DMS114 treated with DMSO at 0.1 percent for 48 hours (cell line): Measurements from ENCODE around the gene DGLUCY.
"Not testable (repeated sequence)": the region's sequence is repeated elsewhere in the genome, so short reads cannot be mapped to it uniquely, and the experiment has no call there.

Experiments
- DNase-seq: peaks from one replicate; lab custom pipeline; 2025; ENCODE audit not compliant: unreplicated experiment; lab: John Stamatoyannopoulos, UW

DGLUCY gene

DNA sequence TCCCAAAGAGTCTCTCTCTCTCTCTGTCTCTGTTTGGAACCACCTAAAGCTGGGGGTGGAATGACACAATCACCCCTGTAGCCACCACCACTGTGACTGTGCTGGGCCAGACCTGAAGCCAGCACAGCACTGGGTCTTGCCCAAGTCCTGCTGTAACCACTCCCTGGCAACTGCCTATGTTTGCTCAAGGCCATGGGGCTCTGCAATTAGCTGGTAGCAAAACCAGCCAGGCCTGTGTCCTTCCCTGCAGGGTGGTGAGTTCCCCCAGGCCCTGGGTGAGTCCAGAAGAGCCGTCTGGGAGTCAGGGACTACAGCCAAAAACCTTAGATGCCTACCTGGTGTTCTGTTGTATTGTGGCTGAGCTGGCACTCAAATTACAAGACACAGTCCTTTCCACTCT is 50.8 kb downstream of the DGLUCY start:
- DNase-seq: no peak

DNA sequence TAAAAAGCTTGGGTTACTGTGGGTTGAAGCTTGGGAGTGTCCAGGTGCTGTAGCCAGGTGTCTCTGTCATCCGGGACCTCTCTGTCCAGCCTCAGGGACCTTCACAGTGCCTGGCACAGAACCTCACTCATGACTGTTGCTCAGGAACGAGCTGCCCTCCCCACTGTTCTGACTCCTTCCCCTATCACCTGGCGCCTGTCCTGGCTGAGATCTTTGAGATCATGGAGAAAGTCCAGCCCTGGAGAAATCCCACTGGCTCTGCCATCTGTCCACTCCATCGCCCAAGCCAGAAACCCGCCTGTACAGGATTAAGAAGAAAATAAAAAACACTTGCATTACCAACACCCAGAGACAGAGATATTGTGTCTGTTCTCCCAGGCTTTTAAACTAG is 53.5 kb downstream of the DGLUCY start:
- no peak for DNase-seq

DNA sequence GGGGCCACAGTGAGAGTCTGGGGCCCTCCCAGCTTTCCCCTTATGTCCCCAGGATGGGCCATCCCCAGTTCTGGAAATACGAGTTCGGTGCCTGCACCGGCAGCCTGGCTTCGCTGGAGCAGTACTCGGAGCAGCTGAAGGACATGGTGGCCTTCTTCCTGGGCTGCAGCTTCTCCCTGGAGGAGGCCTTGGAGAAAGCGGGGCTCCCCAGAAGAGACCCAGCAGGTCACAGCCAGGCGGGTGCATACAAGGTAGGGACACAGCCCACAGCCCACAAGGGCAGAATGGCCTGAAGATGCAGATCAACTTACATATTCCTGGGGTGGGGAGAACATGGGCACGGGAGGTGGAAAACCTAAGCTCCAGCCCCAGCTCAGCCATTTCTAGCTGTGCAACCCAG is 56.1 kb downstream of the DGLUCY start:
- no peak for DNase-seq

DNA sequence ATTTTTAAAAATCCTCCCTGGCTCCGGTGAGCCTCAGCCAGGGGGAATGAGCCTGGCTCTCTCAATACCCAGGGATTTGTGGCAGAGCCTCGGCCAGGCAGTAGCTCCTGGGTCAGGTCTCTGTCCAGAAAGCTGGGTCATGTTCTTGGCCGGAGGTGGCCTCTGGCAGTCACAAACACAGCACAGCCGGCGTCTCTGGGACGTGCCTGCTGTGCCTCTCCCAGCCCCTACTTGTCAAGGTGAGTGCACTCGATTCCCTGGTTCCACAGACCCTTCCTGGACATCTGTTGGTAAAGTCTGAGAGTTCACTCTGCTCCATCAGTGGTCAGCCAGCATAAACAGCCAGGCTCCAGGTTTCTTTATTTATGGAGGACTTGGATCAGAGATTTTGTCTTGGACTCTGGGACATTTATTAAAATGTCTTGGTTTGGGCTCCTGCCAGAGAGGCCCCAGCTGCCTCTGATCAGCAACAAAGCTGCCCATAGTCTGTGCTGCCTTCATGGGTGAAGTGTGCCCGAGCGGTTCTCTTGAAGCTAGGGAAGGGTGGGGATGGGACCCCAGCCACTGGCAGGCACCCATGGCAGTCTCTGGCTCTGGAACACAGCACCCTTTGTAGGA is 56.7 kb downstream of the DGLUCY start:
- DNase-seq: no peak

DNA sequence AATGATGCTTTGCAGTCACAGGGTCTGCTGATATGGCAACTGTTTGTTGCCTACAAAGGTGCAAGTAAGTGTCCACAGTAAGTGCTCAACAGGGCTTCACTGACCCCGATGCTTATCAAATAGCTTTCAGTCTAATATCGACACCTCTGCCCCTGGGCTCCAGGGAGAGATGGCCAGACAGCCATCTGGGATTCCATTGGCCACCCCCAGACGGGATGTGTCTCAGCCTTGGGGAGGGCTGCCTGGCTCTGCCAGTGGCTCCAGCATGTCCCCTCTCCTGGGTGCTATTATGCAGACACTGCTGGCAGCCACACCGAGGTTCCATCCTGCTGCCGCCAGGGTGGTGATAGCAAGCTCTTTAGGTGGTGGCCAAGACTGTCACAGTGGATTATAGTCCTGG is 57.4 kb downstream of the DGLUCY start:
- DNase-seq: no peak

DNA sequence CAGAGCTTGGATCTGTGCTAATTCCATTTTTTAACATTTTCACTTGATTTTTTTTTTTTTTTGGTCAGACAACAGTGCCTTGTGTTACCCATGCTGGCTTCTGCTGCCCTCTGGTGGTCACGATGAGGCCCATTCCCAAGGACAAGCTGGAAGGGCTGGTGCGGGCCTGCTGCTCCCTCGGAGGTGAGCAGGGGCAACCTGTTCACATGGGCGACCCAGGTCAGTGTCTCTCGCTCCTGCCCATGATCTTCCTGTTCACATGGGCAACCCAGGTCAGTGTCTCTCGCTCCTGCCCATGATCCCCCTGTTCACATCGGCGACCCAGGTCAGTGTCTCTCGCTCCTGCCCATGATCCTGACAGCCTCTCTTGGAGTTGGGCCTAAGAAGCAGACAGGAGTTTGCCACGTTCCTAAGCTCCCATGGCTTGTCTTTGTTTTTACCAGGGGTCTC is 59.4 kb downstream of the DGLUCY start:
- peak; percentile 46 for DNase-seq

DNA sequence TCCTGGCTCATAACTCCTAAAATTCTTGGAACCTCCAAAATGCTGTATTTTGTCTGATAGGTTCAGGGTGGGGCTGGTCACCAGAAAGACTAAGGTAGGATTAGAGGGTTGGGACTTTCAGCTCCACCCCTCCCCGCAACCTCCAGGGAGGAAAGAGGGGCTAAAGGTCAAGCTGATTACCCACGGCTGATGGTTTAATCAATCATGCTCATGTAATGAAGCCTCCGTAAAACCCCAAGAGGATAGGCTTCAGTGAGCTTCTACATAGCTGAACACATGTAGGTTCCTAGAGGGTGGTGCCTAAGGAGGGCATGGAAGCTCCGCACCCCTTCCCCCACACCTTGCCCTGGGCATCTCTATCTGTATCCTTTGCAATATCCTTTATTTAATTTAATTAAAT is 60.0 kb downstream of the DGLUCY start:
- DNase-seq: no peak

DNA sequence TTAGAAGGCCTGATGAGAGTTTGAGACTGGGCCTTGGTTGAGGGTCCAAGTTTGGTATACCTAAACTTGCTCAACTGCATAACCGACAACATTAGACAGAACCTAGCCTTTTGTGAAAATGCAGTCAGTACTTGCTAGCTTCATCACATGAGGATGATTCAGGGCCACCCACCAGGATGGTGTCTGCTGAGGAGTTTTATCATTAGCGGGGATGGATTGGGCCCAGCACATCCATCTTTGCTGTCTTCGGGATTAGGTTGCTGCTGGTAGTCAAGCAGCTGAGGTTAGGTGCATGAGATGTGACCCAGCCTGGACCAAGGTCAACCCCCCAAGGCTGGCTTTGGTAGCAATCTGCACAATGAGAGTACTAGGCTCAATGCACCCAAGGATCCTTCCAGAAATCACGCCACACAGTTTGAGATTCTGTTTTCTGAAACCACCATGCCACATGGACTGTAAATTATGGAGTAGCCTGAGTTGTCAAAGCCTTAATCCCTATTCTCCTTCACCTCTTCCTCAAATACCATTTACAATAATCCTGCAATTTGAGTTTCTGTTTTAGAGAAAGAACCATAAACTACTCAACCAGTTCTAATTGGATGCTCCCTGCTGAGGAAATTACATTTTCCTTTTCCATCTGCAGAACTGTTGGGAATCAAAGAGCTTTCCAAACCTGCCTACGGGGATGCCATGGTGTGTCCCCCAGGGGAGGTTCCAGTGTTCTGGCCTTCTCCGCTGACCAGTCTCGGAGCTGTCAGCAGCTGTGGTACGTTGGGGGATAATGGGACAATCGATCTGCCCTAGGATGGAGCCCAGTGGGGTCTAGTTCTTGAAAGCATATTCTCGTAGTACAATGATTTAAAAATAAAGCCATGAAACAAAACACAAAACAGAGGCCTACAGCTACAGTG is 61.7 kb downstream of the DGLUCY start:
- DNase-seq: no peak

DNA sequence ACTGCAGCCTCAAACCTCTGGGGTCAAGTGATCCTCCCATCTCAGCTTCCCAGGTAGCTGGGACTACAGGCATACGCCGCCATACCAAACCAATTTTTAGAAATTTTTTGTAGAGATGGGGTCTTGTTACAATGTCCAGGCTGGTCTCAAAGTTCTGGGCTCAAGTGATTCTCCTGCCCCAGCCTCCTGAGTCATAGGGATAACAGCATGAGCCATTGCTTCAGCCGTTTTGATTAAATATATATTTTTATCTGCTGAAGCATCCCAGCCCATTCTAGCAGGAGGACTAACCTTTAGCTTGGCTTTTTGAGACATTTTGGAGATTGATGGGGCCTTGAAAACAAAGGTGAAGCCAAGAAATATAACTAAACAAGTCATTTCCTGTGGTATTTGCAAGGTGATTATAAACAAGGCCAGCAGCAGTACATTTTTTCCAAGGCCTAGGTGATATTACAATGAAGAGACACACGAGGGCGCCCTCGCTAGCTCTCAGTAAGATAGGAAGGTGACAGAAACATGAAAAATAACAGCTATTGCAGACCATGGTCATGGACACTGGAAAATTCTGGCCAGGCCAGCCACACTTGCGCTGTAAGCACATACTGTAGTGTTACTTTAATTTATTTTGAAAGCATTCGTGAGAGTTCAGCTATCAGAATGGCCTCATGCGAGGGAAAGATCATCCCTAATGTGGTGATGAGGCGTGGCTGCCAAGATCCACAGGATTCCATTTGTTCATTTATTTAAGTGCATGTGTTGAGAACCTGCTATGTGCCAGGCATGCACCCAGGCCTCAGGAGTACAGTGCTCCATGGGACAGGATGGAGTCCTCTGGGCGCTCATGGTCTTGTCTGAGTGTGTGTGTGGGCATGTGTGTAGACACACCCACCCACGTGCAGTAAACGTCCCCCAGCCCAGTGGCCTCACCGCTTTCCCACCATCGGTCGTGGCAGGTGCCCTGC is 63.5 kb downstream of the DGLUCY start:
- peak; percentile 53 for DNase-seq

DNA sequence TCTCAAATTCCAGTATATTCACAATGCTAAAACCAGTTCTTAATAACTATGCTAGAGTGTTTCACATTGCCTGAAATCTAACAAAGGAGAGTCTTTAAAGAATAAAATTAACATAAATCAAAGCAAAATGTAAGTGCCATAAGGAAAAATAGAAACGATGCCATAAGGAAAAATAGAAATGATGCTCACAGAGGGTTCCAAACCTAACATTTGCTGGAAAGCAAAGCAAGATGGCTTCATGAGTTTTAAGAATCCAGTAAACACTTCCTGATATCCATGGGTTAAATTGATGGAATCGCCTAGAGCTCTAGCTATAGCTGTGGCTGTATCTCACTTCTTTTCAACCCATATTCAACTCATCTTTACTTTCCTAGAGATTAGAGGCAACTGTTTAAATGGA is 66.7 kb downstream of the DGLUCY start:
- no peak for DNase-seq

DNA sequence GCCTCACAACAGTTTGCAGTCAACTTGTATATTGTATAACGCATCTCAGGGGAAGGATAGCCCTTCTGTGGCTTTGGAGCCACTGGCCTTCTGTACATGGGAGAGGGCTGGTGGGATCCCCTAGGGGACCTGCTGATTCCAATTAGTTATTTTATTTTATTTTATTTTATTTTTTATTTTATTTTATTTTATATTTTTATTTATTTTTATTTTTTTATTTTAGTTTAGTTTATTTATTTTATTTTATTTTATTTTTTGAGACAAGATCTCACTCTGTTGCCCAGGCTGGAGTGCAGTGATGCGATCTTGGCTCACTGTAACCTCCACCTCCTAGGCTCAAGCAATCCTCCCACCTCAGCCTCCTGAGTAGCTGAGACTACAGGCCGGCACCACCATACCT is 68.9 kb downstream of the DGLUCY start:
- DNase-seq: not testable (repeated sequence)

DNA sequence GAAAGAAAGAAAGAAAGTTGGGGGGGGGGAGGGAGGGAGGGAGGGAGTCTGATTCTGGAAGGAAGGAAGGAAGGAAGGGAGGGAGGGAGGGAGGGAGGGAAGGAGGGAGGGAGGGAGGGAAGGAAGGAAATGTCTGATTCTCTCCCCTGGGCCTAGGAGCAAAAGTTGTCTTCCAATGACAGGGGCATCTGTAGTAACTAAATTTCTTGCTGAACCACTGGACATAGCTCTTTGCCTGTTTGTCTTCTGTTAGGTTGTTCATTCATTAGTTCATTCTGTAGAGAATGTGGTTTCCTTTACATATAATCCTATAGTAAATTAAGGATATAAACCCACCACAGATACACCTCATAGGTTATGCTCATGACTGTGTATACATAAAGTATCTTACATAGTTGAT is 70.7 kb downstream of the DGLUCY start:
- DNase-seq: no peak

DNA sequence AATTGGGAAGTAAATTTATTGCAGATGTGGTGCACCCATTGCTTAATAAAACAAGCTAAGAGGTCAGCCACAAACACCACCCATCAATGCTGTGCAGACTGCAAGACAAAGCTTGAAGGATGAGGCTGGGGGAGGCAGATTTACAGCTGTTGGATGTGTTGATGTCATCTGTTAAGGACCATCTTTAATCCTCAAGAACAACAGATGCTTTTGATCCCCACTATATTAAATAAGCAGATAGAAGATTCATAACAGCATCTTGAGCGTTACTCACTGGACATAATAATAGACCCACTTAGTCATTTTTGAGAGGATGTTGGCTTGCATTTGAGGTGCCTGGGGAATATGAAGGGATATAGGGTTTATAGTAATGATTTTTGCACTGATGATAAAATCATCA is 71.8 kb downstream of the DGLUCY start:
- DNase-seq: no peak

DNA sequence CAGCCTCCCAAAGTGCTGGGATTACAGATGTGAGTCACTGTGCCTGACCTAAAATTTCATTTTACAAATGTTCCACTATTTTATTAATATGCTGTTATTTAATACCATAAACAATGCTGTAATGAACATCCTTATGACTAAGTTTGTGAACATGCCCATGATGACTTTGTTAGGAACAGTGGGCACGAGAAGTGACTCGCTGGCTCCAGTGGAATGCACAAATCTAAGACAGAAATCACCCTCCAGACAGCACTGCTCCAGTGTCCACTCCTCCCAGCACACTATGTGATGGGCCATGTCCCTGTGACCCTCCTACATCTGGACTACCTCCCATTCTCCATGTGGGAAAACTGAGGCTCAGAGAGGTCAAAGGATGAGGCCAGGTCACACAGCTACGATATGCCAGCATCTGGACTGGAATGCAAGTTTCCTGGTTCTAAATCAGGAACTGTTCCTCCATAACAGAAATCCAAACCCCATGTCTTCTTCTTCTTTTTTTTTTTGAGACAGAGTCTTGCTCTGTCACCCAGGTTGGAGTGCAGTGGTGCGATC is 72.7 kb downstream of the DGLUCY start:
- no peak for DNase-seq

DNA sequence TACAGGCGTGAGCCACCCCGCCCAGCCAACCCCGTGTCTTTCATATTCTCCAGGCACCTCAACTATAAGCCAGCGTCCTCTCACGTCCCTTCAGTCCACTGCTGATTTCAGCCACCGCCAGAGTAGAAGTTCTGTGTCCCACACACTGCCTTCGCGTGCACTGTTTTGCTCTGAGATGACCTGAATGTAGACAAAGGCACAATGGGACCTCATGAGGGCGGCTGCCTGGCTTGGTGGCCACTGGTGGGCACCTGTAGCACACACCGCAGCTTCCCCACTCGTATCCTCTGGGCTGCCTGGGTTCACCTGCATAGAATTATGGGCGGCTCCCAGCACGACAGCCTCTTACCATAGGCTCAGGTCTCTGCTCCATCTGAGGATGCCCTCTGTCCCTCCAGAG is 73.4 kb downstream of the DGLUCY start:
- no peak for DNase-seq

DNA sequence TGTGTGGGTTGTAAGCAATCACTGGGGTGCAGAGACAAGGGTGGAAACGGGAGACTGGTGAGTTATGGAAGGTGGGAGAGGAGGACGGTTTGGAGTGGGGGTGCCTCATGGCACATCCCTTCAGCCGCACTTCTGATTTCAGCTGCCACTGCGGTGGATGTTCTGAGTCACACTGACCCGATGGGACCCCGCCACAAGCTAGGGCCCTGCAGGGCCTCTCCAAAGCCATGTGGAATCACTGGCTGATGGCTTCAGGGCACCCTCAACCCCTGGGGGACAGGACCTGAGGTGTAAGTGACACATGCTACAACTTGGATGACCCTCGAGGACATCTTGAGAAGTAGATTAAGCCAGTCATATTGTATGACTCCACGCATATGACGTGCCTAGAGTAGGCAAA is 77.0 kb downstream of the DGLUCY start:
- no peak for DNase-seq

DNA sequence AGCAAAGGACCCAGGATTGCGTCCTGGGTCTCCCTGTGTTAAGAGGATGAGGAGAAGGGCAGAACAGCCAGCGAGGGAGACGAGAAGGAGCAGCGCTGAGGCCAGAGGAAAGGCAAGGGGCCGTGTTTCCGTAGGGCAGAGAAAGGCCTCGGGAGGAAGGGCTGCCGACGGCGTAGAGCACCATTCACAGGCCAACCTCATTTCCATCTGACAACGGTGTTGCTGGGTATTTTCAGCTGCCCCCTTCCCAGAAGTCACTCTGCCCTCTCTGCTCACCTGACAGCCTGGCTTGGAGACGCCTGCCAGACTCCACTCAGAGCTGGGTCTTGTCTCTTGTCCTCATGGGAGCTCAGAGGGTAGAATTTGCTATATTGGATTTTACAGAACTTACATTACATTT is 79.2 kb downstream of the DGLUCY start:
- DNase-seq: no peak

DNA sequence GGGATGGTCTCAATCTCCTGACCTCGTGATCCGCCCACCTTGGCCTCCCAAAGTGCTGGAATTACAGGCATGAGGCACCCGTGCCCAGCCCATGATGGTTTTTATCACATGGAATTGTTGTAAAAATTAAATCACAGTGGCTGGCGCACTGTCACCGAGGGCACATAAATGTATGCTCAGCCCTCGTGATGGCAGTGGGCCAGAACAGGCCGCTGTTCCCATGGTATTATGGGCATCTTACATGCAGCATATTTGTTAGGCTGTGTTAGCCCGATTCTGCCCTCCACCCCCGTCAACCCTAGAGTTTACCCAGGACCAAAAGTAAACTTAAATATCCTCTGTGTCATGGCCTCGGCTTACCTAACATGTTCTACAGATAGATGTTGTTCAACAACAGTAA is 82.0 kb downstream of the DGLUCY start:
- DNase-seq: no peak

DNA sequence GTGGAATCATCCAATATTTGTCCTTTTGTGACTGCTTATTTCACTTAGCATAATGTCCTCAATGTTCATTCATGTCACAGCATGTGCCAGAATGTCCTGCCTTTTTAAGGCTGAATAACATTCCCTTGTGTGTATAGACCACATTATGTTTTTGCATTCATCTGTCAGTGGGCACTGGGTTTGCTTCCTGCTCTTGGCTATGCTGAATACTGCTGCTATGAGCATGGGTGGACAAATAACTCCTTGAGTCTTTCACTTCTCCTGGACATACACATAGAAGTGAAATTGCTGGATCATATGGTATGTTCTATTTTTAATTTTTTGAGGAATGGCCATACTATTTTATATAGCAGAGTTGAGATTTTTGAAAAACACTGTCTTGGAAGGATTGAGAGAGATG is 83.8 kb downstream of the DGLUCY start:
- no peak for DNase-seq

DNA sequence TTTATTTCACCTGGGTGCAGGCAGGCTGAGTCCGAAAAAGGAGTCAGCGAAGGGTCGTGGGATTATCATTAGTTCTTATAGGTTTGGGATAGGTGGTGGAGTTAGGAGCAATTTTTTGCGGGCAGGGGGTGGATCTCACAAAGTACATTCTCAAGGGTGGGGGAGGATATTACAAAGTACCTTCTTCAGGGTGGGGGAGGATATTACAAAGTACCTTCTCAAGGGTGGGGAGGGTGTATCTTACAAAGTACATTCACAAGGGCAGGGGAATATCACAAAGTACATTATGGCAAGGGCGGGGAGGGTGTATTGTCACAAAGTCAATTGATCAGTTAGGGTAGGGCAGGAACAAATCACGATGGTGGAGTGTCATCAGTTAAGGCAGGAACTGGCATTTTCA is 86.9 kb downstream of the DGLUCY start:
- not testable (repeated sequence) for DNase-seq
